SU-DHL-6 (cell line): ENCODE measurements around the gene LRATD1.

Source experiments
- H2AFZ ChIP-seq: fragments of 200-600 bp; sonication (generic); 2 replicates; pipeline ENCODE4 v1.6.1; 2014; ENCODE audit warnings: low read depth, mild to moderate bottlenecking, moderate library complexity, mixed read lengths, antibody characterized with exemption, low read length; ENCODE audit not compliant: severe bottlenecking
- H3F3A ChIP-seq: fragments of 200-600 bp; shearing (Covaris generic); 2 replicates; pipeline ENCODE4 v1.6.0; 2016; ENCODE audit warnings: antibody characterized with exemption, mild to moderate bottlenecking; ENCODE audit not compliant: insufficient read depth
- H3K27ac ChIP-seq: fragments of 200-600 bp; sonication (generic); 2 replicates; pipeline ENCODE4 v1.5.1; 2016; ENCODE audit warnings: low read depth, mild to moderate bottlenecking, low read length, moderate library complexity, mixed read lengths
- H3K27me3 ChIP-seq: fragments of 200-600 bp; sonication (generic), shearing (Covaris generic); 2 replicates; pipeline ENCODE4 v1.6.0; 2014; ENCODE audit warnings: mild to moderate bottlenecking, low read length
- H3K36me3 ChIP-seq: fragments of 200-600 bp; sonication (generic); 2 replicates; pipeline ENCODE4 v1.6.1; 2014; ENCODE audit warnings: mild to moderate bottlenecking, low read length, mixed read lengths
- H3K4me2 ChIP-seq: fragments of 300-600, 200-600 bp; shearing (Covaris generic), sonication (generic); 2 replicates; pipeline ENCODE4 v1.6.0; 2014; ENCODE audit warnings: low read length, low read depth, mild to moderate bottlenecking; ENCODE audit not compliant: poor library complexity, severe bottlenecking
- H3K4me3 ChIP-seq: fragments of 200-600 bp; sonication (generic); 2 replicates; pipeline ENCODE4 v1.5.1; 2014; ENCODE audit warnings: antibody characterized with exemption, low read length, mild to moderate bottlenecking, mixed read lengths; ENCODE audit not compliant: insufficient read depth, poor library complexity, severe bottlenecking
- H3K79me2 ChIP-seq: fragments of 200-600 bp; sonication (generic); 2 replicates; pipeline ENCODE4 v1.6.1; 2014; ENCODE audit warnings: mild to moderate bottlenecking, low read length, moderate library complexity; ENCODE audit not compliant: insufficient read depth
- H3K9ac ChIP-seq: fragments of 200-600 bp; sonication (generic); 2 replicates; pipeline ENCODE4 v1.7.0; 2014; ENCODE audit warnings: mild to moderate bottlenecking, low read length
- H3K9me2 ChIP-seq: fragments of 200-600 bp; sonication (generic); replicated peaks from 2 replicates; pipeline ENCODE4 v1.6.1; 2014; ENCODE audit warnings: low read length; ENCODE audit not compliant: insufficient read depth
- H3K9me3 ChIP-seq: fragments of 200-600 bp; sonication (generic); 2 replicates; pipeline ENCODE4 v1.6.1; 2014; ENCODE audit warnings: low read length, mixed read lengths; ENCODE audit not compliant: insufficient read depth
- H4K20me1 ChIP-seq: fragments of 200-600 bp; sonication (generic); 2 replicates; pipeline ENCODE4 v1.6.1; 2014; ENCODE audit warnings: low read depth, mild to moderate bottlenecking, antibody characterized with exemption, low read length, moderate library complexity, mixed read lengths
- EZH2phosphoT487 ChIP-seq: fragments of 200-600 bp; sonication (generic), shearing (Covaris generic); conservative IDR thresholded peaks from 2 replicates; pipeline ENCODE4 v1.6.1; 2018; ENCODE audit warnings: mild to moderate bottlenecking, antibody characterized with exemption, low read length, moderate library complexity, mixed read lengths
- TF ChIP-seq, protein P1 (sequence below): fragments of 200-600 bp; sonication (generic); IDR thresholded peaks from one replicate; pipeline ENCODE4 v1.5.1; 2017; ENCODE audit warnings: antibody characterized with exemption, mild to moderate bottlenecking, low read length, moderate library complexity; ENCODE audit not compliant: insufficient read depth, poor library complexity, severe bottlenecking

LRATD1 gene

DNA sequence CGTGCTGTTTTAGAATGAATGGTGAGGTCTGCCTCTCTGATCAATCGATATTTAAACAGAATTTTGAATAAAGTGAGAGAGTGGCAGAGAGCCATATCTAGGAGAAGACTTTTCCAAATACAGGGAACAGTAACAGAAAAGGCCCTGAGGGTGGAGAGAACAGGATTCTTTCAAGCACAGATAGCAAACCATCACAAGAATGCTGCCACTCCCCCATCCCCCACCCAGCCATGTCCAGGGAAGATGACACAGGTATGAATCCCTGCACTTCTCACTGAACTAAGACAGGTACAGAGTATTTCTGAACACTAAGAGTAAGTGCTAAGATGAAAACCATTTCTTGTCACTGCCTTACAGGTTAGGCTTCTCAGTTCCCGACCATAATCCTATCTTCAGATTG lies 23.6 kb downstream of the LRATD1 start:
- Histone ChIP-seq H3K9me2 (no peaks in the 10 kb centered on the region), H4K20me1 (no peaks in the 10 kb centered on the region), H3K4me3 (no peak overlapping the region), H3K79me2 (no peaks in the 10 kb centered on the region), H3F3A (no peaks in the 10 kb centered on the region), H3K4me2 (no peak overlapping the region), H3K27me3 (no peaks in the 10 kb centered on the region), H3K27ac (no peak overlapping the region), H3K9me3 (no peaks in the 10 kb centered on the region), H3K9ac (no peak overlapping the region), H2AFZ (no peak overlapping the region), H3K36me3 (no peaks in the 10 kb centered on the region)
- TF ChIP-seq EZH2phosphoT487 = no peak
- TF ChIP-seq, protein P1, sequence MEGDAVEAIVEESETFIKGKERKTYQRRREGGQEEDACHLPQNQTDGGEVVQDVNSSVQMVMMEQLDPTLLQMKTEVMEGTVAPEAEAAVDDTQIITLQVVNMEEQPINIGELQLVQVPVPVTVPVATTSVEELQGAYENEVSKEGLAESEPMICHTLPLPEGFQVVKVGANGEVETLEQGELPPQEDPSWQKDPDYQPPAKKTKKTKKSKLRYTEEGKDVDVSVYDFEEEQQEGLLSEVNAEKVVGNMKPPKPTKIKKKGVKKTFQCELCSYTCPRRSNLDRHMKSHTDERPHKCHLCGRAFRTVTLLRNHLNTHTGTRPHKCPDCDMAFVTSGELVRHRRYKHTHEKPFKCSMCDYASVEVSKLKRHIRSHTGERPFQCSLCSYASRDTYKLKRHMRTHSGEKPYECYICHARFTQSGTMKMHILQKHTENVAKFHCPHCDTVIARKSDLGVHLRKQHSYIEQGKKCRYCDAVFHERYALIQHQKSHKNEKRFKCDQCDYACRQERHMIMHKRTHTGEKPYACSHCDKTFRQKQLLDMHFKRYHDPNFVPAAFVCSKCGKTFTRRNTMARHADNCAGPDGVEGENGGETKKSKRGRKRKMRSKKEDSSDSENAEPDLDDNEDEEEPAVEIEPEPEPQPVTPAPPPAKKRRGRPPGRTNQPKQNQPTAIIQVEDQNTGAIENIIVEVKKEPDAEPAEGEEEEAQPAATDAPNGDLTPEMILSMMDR = no peak

DNA sequence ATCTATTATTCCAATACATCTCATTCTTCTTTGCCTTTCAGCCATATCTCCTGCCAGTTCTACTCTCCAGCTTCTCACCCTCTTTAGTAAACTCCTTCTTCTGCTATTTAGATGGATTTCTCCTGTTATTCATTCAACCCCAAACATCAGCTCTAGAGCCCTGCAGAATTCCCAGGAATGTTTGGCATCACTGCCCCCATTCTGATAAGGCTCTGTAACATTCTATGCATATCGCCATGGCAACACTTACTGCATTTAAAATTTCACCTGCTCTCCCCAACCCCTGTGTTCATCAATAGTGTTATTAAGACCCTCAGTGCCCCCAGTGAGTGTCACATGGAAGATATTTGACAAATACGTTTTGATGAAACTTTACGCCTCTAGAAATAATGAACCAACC lies 28.6 kb downstream of the LRATD1 start:
- Histone ChIP-seq H3K27ac (no peak overlapping the region), H3K36me3 (no peaks in the 10 kb centered on the region), H3K9ac (no peak overlapping the region), H3K27me3 (no peaks in the 10 kb centered on the region), H3K4me2 (no peak overlapping the region), H4K20me1 (no peaks in the 10 kb centered on the region), H2AFZ (no peak overlapping the region), H3K9me3 (no peaks in the 10 kb centered on the region), H3K79me2 (no peaks in the 10 kb centered on the region), H3K9me2 (no peaks in the 10 kb centered on the region), H3K4me3 (no peak overlapping the region), H3F3A (no peaks in the 10 kb centered on the region)
- no peak for TF ChIP-seq EZH2phosphoT487
- TF ChIP-seq, protein P1 = no peak

DNA sequence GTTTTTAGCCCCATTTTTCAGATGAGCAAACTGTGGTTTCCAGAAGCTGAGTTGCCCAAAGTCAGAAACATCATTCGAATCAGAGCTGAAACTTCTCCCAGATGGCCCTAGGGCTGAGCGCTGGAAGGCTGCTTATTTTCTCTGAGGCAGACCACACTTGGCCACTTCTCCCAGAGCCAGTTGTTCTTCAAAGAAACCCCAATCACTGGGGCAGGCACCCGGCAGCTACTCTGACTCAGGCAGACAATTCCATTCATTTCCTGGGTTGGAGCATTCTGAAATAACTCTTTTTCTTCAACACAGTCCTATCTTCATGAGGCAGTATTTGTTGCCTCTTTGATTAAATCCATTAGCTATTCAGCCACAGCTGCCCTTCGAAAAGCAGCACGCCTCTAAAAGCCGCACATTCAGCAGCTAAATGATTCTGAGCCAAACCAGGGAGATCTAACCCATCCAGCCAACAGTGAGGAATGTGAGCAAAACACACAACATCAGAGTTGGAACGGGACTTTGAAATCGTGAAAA lies 40.9 kb downstream of the LRATD1 start:
- Histone ChIP-seq H3K36me3 (no peaks in the 10 kb centered on the region), H3K9me3 (no peaks in the 10 kb centered on the region), H3K27ac (no peak overlapping the region), H2AFZ (no peak overlapping the region), H3K27me3 (no peaks in the 10 kb centered on the region), H3K9ac (no peak overlapping the region), H3K4me2 (no peak overlapping the region), H3F3A (no peaks in the 10 kb centered on the region), H4K20me1 (no peaks in the 10 kb centered on the region), H3K9me2 (no peaks in the 10 kb centered on the region), H3K79me2 (no peaks in the 10 kb centered on the region), H3K4me3 (no peak overlapping the region)
- TF ChIP-seq, protein P1 = no peak
- no peak for TF ChIP-seq EZH2phosphoT487
